HG02885 (cell line): ENCODE measurements around the gene MAP1B.

Source experiments
- ATAC-seq: cut with Tn5 transposase; IDR thresholded peaks from one replicate; pipeline ENCODE4 v1.9.1; 2021; ENCODE audit warnings: mild to moderate bottlenecking; ENCODE audit not compliant: unreplicated experiment, poor library complexity

MAP1B gene

DNA sequence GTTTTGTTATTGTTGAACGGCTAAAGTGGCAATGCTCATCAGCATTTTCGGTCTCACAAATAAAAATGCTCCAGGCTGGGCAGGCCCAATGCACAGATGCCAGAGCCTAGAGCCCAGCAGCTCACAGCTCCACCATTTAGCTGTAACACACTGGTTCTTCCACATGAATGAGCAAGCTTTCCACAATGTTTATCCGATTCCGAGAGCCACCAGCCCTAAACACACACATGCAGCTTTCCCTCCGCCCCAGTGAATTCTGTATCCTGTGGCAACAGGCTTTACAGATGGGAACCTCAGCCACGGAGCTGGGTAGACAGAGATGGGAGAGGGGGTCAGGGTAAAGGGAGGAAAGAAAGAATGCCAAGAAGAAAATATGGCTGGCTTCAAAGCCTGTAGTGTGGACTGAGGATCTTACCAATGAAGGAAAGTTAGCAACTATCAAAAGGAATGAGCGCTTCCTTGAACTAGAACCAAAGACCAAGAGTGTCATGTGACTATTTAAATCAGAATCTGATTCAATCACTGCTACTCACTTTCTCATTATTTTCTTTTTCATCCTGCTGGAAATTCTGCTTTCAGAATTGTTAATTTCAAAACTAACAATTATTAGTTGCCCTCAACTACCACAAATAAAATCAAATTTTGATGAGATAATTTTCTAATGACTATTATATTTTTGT, 135.7 kb downstream of the MAP1B start:
- no peak for ATAC-seq

DNA sequence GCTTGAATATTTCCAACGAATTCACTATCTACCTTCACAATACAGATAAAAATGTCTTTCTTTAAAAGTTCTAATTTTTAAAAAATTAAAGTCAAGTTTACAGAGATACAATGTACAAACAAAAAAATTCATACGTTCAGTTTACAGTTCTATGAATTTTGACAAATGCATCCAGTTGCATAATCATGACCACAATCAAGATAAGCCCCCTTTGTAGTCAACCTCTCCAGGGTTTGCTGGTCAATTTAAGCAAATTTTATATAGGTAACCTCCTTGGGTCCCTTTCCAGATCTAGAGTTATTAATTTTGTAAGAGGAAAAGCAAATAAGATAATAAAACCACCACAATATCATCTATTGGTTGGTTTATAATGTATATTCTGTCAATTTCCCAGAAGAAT, 136.4 kb downstream of the MAP1B start:
- ATAC-seq = no peak

DNA sequence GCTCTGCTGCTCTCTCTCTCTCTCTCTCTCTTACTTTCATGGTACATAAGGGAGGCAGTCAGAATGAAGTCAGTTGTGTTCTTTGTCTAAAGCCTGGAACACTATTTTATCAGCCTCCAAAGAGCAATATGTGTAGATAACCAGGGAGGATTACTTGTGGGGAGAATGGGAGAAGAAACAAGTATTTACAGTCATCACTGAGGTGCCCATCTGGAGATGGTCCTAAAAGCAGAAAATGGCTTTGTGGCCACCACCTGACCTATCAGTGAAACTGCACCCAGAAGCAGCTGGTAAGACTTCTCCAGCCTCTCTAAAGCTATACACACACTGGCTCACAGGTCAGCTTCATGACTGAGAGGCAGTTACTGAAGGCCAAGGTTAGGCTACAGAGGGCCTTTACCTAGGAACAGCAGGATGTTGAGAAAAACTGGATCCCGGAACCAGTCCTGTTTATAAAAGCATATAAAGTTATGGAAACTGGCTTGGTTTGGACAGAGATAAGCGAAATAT, 137.6 kb downstream of the MAP1B start:
- peak; percentile 84 for ATAC-seq

DNA sequence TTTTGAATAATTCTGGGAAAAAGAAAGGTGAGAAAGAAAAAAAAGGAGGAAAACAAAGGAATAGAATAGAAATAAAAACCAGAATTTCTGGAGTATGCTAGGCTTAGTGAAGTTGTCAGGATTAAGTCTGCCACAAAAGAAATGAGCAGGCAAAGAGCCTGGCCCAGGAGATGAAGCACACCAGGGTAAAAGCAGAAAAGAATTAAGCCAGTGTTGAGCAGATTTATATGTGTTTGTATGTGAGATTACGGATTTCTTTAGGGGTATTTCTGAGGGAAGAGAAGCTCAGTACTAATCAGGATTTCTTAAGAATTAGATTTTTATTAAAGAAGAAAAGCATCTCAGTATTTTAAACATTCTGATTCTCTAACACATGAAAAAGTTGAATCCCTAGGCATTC, 138.3 kb downstream of the MAP1B start:
- no peak for ATAC-seq

DNA sequence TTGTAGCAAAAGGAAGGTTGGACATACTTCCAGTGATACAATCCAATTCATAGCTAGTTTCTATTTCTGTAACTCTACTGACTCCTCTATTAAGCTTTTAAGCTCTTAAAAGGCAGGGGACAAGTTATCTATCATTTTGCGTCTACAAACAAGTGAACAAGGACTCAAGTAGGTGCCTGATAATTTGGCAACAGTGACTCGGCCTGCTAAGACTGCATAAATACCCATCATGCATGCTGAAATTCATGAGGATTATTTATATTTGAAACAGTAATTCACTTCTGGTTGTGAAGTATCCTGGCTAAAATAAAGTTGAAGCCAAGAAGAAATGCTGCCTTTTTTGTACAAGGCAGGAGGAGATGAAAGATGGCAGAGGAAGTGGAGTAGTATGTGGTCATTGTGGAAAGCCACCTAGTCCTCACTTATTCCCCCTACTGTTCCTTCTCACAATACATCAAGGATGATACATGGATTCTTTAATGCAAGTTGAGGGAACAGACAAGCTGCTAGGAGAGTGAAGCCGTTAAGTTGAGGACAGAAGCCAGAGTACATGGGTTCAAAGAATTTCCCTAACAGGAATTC, 138.8 kb downstream of the MAP1B start:
- no peak for ATAC-seq

DNA sequence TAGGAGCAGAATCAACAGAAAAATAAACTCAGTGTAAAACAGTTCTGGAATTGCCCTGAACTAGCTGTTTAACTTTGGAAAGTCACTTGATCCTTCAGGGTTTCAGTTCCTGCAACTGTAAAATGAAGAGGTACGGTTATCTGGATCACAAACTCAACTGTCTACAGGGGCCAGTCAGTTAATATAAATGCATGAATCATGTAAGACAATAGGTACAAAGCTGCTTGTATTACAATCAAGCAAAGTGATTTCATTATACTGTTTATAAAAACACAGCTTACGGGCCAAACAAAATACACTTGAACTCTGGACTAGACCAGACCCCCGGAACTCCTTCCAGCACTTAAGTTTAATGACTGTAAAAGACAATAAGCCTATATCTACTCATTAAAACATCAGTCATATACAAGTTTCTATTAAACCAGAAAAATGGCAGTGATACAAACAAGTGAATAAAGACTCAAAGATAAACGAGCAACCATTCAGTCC, 139.7 kb downstream of the MAP1B start:
- no peak for ATAC-seq

DNA sequence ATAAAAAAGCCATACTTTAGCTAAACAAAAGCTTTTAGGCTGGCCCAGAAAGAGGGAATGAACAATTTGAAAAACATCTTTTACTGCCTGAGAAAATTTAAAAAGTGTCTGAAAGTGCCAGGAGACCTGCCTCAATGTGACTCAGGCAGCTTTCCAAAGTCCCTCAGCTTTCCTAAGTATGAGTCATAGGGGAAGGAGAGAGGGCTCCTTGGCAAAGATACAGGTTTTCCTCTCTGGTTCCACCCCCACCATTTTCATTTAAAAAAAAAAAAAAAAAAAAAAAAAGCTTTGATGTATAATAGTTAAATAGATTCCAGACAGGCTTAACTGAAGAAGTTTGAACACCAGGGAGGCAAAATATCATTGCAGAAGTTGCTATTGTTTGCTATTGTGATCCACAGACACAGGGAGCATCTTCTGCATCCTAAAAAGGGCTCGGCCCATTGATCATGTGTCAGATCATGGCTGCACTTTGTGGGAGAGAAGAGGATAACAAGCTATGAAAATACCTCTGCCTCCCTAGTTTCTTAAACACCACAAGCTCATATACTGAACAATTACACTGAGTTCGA, 141.2 kb downstream of the MAP1B start:
- no peak for ATAC-seq

DNA sequence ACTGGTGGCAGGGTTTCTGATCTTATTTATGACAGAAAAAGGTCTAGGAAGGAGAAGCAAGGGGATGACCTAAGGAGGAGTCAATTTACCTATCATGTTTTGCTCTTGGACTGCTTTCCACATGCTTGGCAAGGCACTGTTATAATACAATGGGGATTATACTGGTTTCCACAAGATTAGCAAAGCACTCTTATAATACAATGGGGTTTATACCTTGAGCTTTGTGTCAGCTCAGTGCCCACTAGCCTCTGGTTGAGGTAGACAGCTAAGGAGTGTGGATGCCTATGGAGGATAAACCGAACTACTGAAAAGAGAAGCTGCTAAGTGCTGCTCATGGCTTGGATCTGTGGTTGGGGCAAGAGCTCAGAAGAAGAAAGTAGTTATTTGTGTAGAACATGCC, 144.1 kb downstream of the MAP1B start:
- no peak for ATAC-seq

DNA sequence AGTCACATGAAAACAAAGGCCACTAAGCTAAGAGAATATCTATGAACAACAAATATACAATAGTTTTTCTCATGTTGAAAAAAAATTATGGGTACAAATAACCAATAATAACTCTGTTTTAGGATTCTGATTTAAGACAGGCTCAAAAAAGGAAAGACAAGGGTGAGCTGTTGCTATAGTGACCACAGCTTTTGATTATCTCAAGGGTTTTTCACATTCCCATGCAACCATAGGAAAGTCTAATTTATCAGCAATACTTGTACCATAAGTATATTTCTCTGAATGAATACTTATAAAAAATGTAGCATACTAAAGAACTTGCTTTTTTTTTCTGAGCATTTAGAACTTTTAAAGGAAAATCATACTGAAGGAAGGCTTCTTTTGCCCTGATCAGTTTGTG, 144.7 kb downstream of the MAP1B start:
- ATAC-seq = no peak

DNA sequence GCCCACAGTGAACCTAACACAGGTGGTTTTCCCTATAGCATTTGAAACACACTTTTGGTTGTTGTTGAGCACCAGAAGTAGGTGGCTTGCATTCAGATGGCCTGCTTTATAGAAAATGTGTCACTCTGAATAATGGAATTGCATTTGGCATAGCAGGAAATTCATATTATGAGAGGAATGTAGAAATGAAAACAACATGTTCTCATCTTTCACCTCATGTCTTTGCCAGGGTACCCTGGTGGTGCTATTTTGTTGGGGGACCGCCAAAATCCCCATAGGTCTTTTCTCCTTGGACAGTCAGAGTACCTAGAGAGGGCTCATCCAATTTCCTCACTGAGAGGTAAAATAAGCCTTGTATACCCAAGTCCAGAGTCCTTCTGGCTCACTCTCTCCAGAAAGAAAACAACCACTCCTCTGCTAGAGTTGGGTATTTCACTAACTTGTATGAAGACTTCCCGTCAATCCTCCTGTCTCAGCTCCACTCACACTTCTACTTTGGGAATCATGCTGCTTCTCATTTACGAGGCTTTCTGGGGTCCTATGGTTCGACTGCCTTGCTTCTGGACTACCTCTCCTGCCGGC, 145.4 kb downstream of the MAP1B start:
- ATAC-seq = no peak

DNA sequence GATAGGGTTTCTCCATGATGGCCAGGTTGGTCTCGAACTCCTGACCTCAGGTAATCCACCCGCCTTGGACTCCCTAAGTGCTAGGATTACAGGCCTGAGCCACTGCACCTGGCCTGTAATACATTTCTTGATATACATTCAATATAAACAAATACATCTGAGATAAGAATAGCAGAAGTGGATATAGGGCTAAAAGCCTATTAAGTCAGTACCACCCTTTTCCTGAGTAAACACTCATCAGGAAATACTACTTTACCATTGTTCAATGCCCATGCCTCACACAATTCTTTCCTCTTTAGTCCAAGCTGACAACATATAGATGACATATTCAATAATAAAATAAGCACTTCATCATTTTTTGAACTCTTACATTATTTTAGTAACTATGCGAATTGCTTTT, 148.0 kb downstream of the MAP1B start:
- ATAC-seq = no peak

DNA sequence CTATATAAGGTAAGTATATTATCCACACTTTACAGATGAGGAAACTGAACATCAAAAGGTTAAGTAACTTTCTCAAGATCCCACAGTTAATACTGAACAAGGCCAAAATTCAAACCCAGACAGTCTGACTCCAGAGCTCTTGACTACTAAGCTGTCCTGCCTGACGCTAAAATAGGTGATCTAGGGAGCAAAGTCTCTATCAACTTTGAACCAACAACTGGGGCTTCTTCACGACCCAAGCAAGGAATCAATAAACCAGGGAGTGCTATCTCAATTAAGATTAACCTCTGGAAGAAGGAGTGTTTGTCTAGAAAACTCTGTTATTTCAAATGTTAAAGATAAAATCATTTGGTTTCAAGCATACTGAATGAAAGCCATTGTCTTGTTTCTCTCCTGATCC, 148.4 kb downstream of the MAP1B start:
- no peak for ATAC-seq

DNA sequence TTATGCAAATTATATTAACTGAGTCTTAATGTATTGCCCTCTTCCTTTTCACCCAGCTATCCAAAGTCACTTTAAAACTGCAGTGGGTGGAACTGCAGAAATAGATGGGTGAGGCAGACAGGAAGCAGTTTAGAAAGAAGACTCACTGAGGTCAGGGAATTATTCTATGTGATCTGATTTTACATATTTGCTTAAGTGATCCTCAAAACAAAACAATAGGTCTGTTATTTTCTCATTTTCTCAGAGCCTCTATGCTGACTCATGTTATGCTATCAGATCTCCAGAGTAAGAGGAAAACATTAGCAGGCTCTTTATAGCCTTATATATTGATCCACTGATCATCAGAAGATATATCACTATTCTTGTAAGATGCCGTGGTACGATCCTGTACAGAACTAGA, 149.3 kb downstream of the MAP1B start:
- ATAC-seq = no peak
